CD14-positive monocyte (primary cell): ENCODE data around the gene C4B. TPM values are rescaled to one million over a fixed set of nuclear protein-coding genes. Genes with fewer than 3 reads are reported as not detected.

Source experiments
- DNase-seq, 3 donors: peaks; one replicate each; pipeline ENCODE4 v3.0.0-alpha.2; 2011 to 2022
- H2AFZ ChIP-seq: 2 replicates; pipeline ENCODE4 v1.6.0; 2012; ENCODE audit warnings: mild to moderate bottlenecking, low read depth, low read length, inconsistent platforms; ENCODE audit not compliant: insufficient read depth, poor library complexity, severe bottlenecking
- H3K27ac ChIP-seq, 2 donors: 1 replicate in 1 of 2; 2 replicates in 1 of 2; pipeline ENCODE4 v1.5.1; 2012 to 2013; ENCODE audit warnings: low read length in 2 of 2, control low read depth in 1 of 2, inconsistent platforms in 1 of 2, low read depth in 1 of 2, mild to moderate bottlenecking in 1 of 2
- H3K27me3 ChIP-seq, 2 donors: one replicate each; pipeline versions ENCODE4 v1.6.0 to v1.6.1; 2011 to 2013; ENCODE audit warnings: low read length in 2 of 2; ENCODE audit not compliant: control insufficient read depth in 2 of 2, insufficient read depth in 2 of 2
- H3K36me3 ChIP-seq, 2 donors: replicated peaks in 1 of 2; 1 replicate in 1 of 2; 2 replicates in 1 of 2; pipeline versions ENCODE4 v1.5.1 to v1.6.1; 2012 to 2013; ENCODE audit warnings: low read length in 2 of 2, control low read depth in 1 of 2, inconsistent platforms in 1 of 2, mild to moderate bottlenecking in 1 of 2; ENCODE audit not compliant: insufficient read depth in 2 of 2, control insufficient read depth in 1 of 2
- H3K4me1 ChIP-seq, 2 donors: 1 replicate in 1 of 2; 2 replicates in 1 of 2; pipeline versions ENCODE4 v1.5.1 to v1.6.1; 2012 to 2013; ENCODE audit warnings: low read length in 2 of 2, control low read depth in 1 of 2, inconsistent platforms in 1 of 2, mild to moderate bottlenecking in 1 of 2, moderate library complexity in 1 of 2; ENCODE audit not compliant: insufficient read depth in 2 of 2, control insufficient read depth in 1 of 2
- H3K4me2 ChIP-seq: replicated peaks from 2 replicates; pipeline ENCODE3; 2012; ENCODE audit warnings: low read length, moderate library complexity, mild to moderate bottlenecking; ENCODE audit not compliant: poor library complexity, severe bottlenecking; ENCODE audit errors: extremely low read depth
- H3K4me3 ChIP-seq, 3 experiments: fragments of 200-600 bp in 1 of 3; sonication (generic) in 1 of 3; replicated peaks in 1 of 3; 1 replicate in 2 of 3; 2 replicates in 1 of 3; pipeline ENCODE4 v1.5.1; 2011 to 2013; ENCODE audit warnings: low read length in 3 of 3, mild to moderate bottlenecking in 3 of 3, control low read depth in 2 of 3, low read depth in 2 of 3, inconsistent platforms in 1 of 3, moderate library complexity in 1 of 3
- H3K79me2 ChIP-seq: 2 replicates; pipeline ENCODE4 v1.6.0; 2012; ENCODE audit warnings: mild to moderate bottlenecking, control low read depth, inconsistent platforms, low read length, moderate library complexity; ENCODE audit not compliant: insufficient read depth
- H3K9ac ChIP-seq: 2 replicates; pipeline ENCODE4 v1.6.0; 2017; ENCODE audit warnings: low read length, mild to moderate bottlenecking; ENCODE audit not compliant: insufficient read depth, poor library complexity, severe bottlenecking
- H3K9me3 ChIP-seq, 2 donors: replicated peaks in 1 of 2; 1 replicate in 1 of 2; 2 replicates in 1 of 2; pipeline versions ENCODE4 v1.5.1 to v1.6.1; 2012 to 2013; ENCODE audit warnings: low read length in 2 of 2, control low read depth in 1 of 2; ENCODE audit not compliant: control insufficient read depth in 1 of 2, insufficient read depth in 1 of 2
- H4K20me1 ChIP-seq: 2 replicates; pipeline ENCODE4 v1.6.0; 2012; ENCODE audit warnings: mild to moderate bottlenecking, low read length, control low read depth, moderate library complexity; ENCODE audit not compliant: insufficient read depth
- H3K27ac Mint-ChIP-seq, 7 donors: one replicate each; pipeline ENCODE4 v1.8.0; 2020; ENCODE audit warnings: mild to moderate bottlenecking in 7 of 7, mixed read lengths in 7 of 7, moderate library complexity in 6 of 7, inconsistent platforms in 2 of 7
- H3K27me3 Mint-ChIP-seq, 3 donors: one replicate each; pipeline ENCODE4 v1.8.0; 2021 to 2022; ENCODE audit warnings: low read depth in 3 of 3, mild to moderate bottlenecking in 3 of 3, mixed read lengths in 3 of 3, moderate library complexity in 3 of 3, inconsistent platforms in 1 of 3
- H3K36me3 Mint-ChIP-seq, 2 donors: one replicate each; pipeline ENCODE4 v1.8.0; 2020; ENCODE audit warnings: mixed read lengths in 2 of 2, inconsistent platforms in 1 of 2, mild to moderate bottlenecking in 1 of 2
- H3K4me1 Mint-ChIP-seq: one replicate; pipeline ENCODE4 v1.8.0; 2020; ENCODE audit warnings: mild to moderate bottlenecking, mixed read lengths
- H3K4me3 Mint-ChIP-seq, 2 donors: one replicate each; pipeline ENCODE4 v1.8.0; 2020; ENCODE audit warnings: mild to moderate bottlenecking in 2 of 2, mixed read lengths in 2 of 2, moderate library complexity in 1 of 2
- H3K9me3 Mint-ChIP-seq, 7 donors: one replicate each; pipeline ENCODE4 v1.8.0; 2020 to 2022; ENCODE audit warnings: mixed read lengths in 7 of 7, mild to moderate bottlenecking in 6 of 7, moderate library complexity in 6 of 7, inconsistent platforms in 2 of 7
- CTCF ChIP-seq: fragments of 200-600 bp; IDR thresholded peaks from one replicate; pipeline ENCODE4 v1.8.0; 2022; ENCODE audit warnings: antibody characterized with exemption, mild to moderate bottlenecking
- WGBS: methylation state at CpG from one replicate; pipeline ENCODE4 v1.1.5; 2013; ENCODE audit warnings: missing lambda C conversion rate; ENCODE audit not compliant: insufficient coverage; 5-methylcytosine and 5-hydroxymethylcytosine counted together
- intact Hi-C, 2 donors: fragments of 100-400 bp; cut with micrococcal nuclease; formaldehyde crosslinking; loops; one replicate each; pipeline versions ENCODE4 v1.15.0 to v1.15.1; 2023
- polyA plus RNA-seq, 3 donors: library from polyadenylated mRNA; depleted of rRNA in 1 of 3; unstranded in 2 of 3; stranded (reverse) in 1 of 3; fragments of 300-500 nt in 2 of 3; fragments of >200 nt in 1 of 3; fragmentation: Illumina TruSeq in 2 of 3; gene quantifications; 1 replicate in 2 of 3; 2 replicates in 1 of 3; pipeline ENCODE4 v1.2.3, GENCODE V29; 2012 to 2021

C4B gene
- polyA plus RNA-seq, 3 donors: 0.18 to 11.6 TPM; not detected in 1

GRCh38 chr6:31967926-31968320 lies 46.7 kb upstream of the C4B start:
- no peak overlapping the region for H3K4me2 ChIP-seq
- no peaks in the 10 kb centered on the region for H4K20me1 ChIP-seq
- no peak overlapping the region for H2AFZ ChIP-seq
- Mint-ChIP-seq H3K4me3 (no peak overlapping the region), H3K4me1 (peaks cover 23% of the 10 kb centered on the region), H3K27ac (peak overlapping the region in 3 of 7 donors; percentile 8 to 79 (median 11)), H3K36me3 (peaks cover 70 to 72% of the 10 kb centered on the region in 2 donors), H3K27me3 (peaks cover 0 to 2% (median 1%) of the 10 kb centered on the region in 3 donors), H3K9me3 (no peaks in the 10 kb centered on the region)
- H3K27ac ChIP-seq: peak overlapping the region in 1 of 2 donors; percentile 26
- no peak for DNase-seq
- H3K4me1 ChIP-seq: peaks cover 15 to 19% of the 10 kb centered on the region in 2 donors
- peaks cover 71 to 78% of the 10 kb centered on the region in 2 donors for H3K36me3 ChIP-seq
- H3K9ac ChIP-seq: no peak overlapping the region
- WGBS: 90% methylated on average over 2 of the region's 3 CpGs
- H3K9me3 ChIP-seq: no peaks in the 10 kb centered on the region
- H3K4me3 ChIP-seq: no peak overlapping the region
- H3K79me2 ChIP-seq: peaks cover 19% of the 10 kb centered on the region
- no peak for TF ChIP-seq CTCF
- intact Hi-C loops: no loop called here
- no peaks in the 10 kb centered on the region for H3K27me3 ChIP-seq

GRCh38 chr6:31968326-31968725 lies 46.3 kb upstream of the C4B start:
- Mint-ChIP-seq H3K4me1 (peaks cover 27% of the 10 kb centered on the region), H3K27me3 (peaks cover 0 to 2% (median 1%) of the 10 kb centered on the region in 3 donors), H3K27ac (peak overlapping the region in 2 of 7 donors; percentile 25 to 41), H3K36me3 (peaks cover 66 to 68% of the 10 kb centered on the region in 2 donors), H3K4me3 (no peak overlapping the region), H3K9me3 (no peaks in the 10 kb centered on the region)
- Histone ChIP-seq H3K36me3 (peaks cover 66 to 74% of the 10 kb centered on the region in 2 donors), H3K4me2 (no peak overlapping the region), H3K9me3 (no peaks in the 10 kb centered on the region), H3K27ac (peak overlapping the region in 1 of 2 donors; percentile 26), H3K4me1 (peaks cover 19 to 23% of the 10 kb centered on the region in 2 donors), H3K79me2 (peaks cover 23% of the 10 kb centered on the region), H3K9ac (no peak overlapping the region), H3K27me3 (no peaks in the 10 kb centered on the region), H3K4me3 (no peak overlapping the region), H2AFZ (no peak overlapping the region), H4K20me1 (no peaks in the 10 kb centered on the region)
- 94% methylated on average over 10 of the region's 11 CpGs for WGBS
- TF ChIP-seq CTCF: no peak
- DNase-seq: no peak
- intact Hi-C loops: no loop called here
